ENCODE data around the gene DNM3. TPM values are rescaled to one million over a fixed set of nuclear protein-coding genes. Genes with fewer than 3 reads are reported as not detected.
A peak's percentile ranks its signal among the peaks of the same experiment; 100 is the strongest.
"Not testable (repeated sequence)": the region's sequence is repeated elsewhere in the genome, so short reads cannot be mapped to it uniquely, and the experiment has no call there.

The DNM3 gene
- total RNA-seq, 8 experiments from 2014 or later, result 6.1 to 29.1 (median 13.5) TPM

DNA sequence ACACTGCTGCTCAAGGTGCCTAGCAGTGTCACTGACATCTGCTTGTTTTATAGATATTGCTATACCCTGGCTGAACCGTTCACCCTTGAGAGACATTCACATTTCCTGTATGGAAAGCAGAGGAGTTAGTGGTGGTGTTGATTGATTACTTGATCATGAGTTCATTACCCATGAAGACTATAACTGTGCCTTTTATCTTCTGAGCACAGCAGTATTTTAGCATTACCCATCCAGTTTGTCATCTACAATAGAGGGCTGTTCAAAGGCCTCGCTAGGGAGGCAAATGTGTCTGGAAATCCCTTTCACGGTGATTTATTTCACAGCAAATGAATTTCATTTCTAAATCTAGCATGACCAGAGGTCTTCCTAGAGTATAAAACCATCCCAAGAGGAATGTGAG lies 160.0 kb downstream of the DNM3 start:
- WGBS, 10 experiments, result 25 to 100% (median 56%) methylated on average over 1 to 3 of the region's 3 CpGs; no CpG with 5 or more reads in 1 of the 10 experiments
- peak in 5 of 8 experiments; percentile 81 to 98 (median 98) for ATAC-seq (replicated peaks in 6 of 8)
- in situ Hi-C loops (cut with MboI; ENCODE audit: low pct_unique_long_range_greater_than_20kb in 2 of 9, low sequenced_read_pairs in 9 of 9, unreplicated experiment in 9 of 9), result loop anchor here in 3 of 9 experiments (25.0 kb wide), 1 partner anchor 411 kb away; the partner anchor contains the start of gene C1orf105 (in 3 of the 3)

GRCh38 chr1:172002725-172003345 lies 161.5 kb downstream of the DNM3 start:
- Histone ChIP-seq H3K27ac (no peak overlapping the region), H3K4me3 (no peak overlapping the region), H3K4me1 (replicated peaks in 1 of 2) (peaks cover 0 to 24% of the 10 kb centered on the region in 2 donors)
- peak in 2 of 8 experiments; percentile 44 to 53 for ATAC-seq (replicated peaks in 6 of 8)
- 0 to 38% (median 18%) methylated on average over 2 to 3 of the region's 3 CpGs for WGBS, 10 experiments
- in situ Hi-C loops (cut with MboI; ENCODE audit: low pct_unique_long_range_greater_than_20kb in 2 of 9, low sequenced_read_pairs in 9 of 9, unreplicated experiment in 9 of 9), result loop anchor here in 3 of 9 experiments (25.0 kb wide), 1 partner anchor 409 kb away; the partner anchor contains the start of gene C1orf105 (in 3 of the 3)

More for the DNA sequence above, 160.0 kb downstream of the DNM3 start:
- no peak overlapping the region for H3K27ac ChIP-seq
- H3K4me3 ChIP-seq, result no peak overlapping the region
- H3K4me1 ChIP-seq (replicated peaks in 1 of 2), result peaks cover 0 to 24% of the 10 kb centered on the region in 2 donors

DNA sequence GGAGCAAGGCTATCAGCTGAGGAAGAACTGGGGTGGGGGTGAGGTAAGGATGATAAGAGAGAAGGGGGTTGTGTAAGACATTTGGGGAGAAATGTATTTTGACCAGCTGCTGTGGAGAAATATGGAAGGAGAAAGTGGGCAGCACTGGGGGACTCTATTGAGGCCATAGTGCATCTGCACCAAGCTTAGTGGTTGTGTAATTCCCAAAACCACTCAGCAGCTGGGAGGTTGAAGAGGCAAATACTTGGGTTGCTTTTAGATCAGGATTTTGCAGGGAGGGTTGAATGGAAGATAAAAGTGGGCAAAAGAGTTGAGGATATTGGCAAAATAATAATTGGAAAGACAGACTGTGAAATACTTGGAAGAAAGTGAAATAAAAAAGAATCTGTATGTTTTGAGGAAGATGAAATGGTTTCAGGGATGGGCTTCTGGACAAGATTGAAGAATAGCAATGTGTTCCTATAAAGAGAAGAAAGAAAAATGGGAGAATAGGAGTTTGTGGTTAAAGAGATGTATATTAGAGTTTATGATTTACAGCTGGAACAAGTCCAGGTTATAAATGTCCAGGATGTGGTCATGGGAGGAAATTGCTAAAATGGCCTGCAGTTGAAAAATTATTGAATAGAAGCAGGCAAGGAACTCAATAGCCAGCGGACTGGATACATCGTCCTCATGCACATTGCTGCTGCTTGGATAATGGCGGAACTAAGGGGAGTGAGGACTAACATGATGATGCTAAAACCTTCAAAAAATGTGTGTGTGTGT lies 162.7 kb downstream of the DNM3 start:
- WGBS, 10 experiments, result 88 to 98% (median 93%) methylated on average over 2 to 3 of the region's 3 CpGs; no CpG with 5 or more reads in 2 of the 10 experiments
- no peak overlapping the region for H3K27ac ChIP-seq
- in situ Hi-C loops (cut with MboI; ENCODE audit: low pct_unique_long_range_greater_than_20kb in 2 of 9, low sequenced_read_pairs in 9 of 9, unreplicated experiment in 9 of 9), result loop anchor here in 3 of 9 experiments (25.0 kb wide), 1 partner anchor 408 kb away; the partner anchor contains the start of gene C1orf105 (in 3 of the 3)

GRCh38 chr1:172004671-172005070 lies 163.4 kb downstream of the DNM3 start:
- H3K4me3 ChIP-seq, result no peak overlapping the region
- peaks cover 0 to 24% of the 10 kb centered on the region in 2 donors for H3K4me1 ChIP-seq (replicated peaks in 1 of 2)
- no peak overlapping the region for H3K27ac ChIP-seq
- no peak for ATAC-seq (replicated peaks in 6 of 8)
- in situ Hi-C loops (cut with MboI; ENCODE audit: low pct_unique_long_range_greater_than_20kb in 2 of 9, low sequenced_read_pairs in 9 of 9, unreplicated experiment in 9 of 9), result loop anchor here in 3 of 9 experiments (25.0 kb wide), 1 partner anchor 408 kb away; the partner anchor contains the start of gene C1orf105 (in 3 of the 3)

More for the DNA sequence above, 162.7 kb downstream of the DNM3 start:
- ATAC-seq (replicated peaks in 6 of 8), result no peak
- Histone ChIP-seq H3K4me1 (replicated peaks in 1 of 2) (peaks cover 0 to 24% of the 10 kb centered on the region in 2 donors), H3K4me3 (no peak overlapping the region)

DNA sequence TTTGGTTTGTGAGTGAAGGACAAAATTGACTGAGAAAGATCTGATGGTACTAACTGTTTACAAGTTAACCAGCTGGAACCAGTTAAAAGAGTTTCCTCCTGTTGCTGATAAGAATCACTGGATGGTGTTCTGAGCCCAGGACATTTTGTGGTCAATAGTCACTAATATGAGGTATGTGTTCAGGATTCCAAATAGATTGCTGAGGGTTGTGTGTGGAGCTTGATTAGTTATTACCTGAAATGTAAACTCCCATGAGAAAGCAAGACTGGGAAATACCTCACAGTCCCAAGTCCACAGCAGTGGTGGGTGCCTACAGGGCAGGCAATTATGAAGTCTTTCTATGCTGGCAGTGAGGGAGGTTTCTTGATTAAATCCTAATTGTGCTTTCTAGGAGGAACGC lies 164.6 kb downstream of the DNM3 start:
- WGBS, 10 experiments, result 20 to 100% (median 86%) methylated on average over 1 of the region's 1 CpG; no CpG with 5 or more reads in 3 of the 10 experiments
- H3K27ac ChIP-seq, result no peak overlapping the region
- in situ Hi-C loops (cut with MboI; ENCODE audit: low pct_unique_long_range_greater_than_20kb in 2 of 9, low sequenced_read_pairs in 9 of 9, unreplicated experiment in 9 of 9), result loop anchor here in 3 of 9 experiments (25.0 kb wide), 1 partner anchor 406 kb away; the partner anchor contains the start of gene C1orf105 (in 3 of the 3)
- no peak overlapping the region for H3K4me3 ChIP-seq
- H3K4me1 ChIP-seq (replicated peaks in 1 of 2), result peaks cover 0 to 18% of the 10 kb centered on the region in 2 donors
- ATAC-seq (replicated peaks in 6 of 8), result no peak

- in situ Hi-C loops (cut with MboI; ENCODE audit: low pct_unique_long_range_greater_than_20kb in 2 of 9, low sequenced_read_pairs in 9 of 9, unreplicated experiment in 9 of 9), result loop anchor here in 3 of 9 experiments (25.0 kb wide), 1 partner anchor 406 kb away; the partner anchor contains the start of gene C1orf105 (in 3 of the 3)
- no peak overlapping the region for H3K27ac ChIP-seq
- H3K4me3 ChIP-seq, result no peak overlapping the region
- peaks cover 0 to 13% of the 10 kb centered on the region in 2 donors for H3K4me1 ChIP-seq (replicated peaks in 1 of 2)
- no peak for ATAC-seq (replicated peaks in 6 of 8)
Observed at GRCh38 chr1:172006660-172007059, 165.4 kb downstream of the DNM3 start.

- no peak overlapping the region for H3K4me3 ChIP-seq
- in situ Hi-C loops (cut with MboI; ENCODE audit: low pct_unique_long_range_greater_than_20kb in 2 of 9, low sequenced_read_pairs in 9 of 9, unreplicated experiment in 9 of 9), result loop anchor here in 3 of 9 experiments (25.0 kb wide), 1 partner anchor 393 kb away; the partner anchor contains the start of gene C1orf105 (in 3 of the 3)
- no peak overlapping the region for H3K27ac ChIP-seq
- ATAC-seq (replicated peaks in 6 of 8), result no peak
- no CpG with 5 or more reads among the region's 1 CpG for WGBS, 10 experiments
- H3K4me1 ChIP-seq (replicated peaks in 1 of 2), result no peaks in the 10 kb centered on the region
Observed at GRCh38 chr1:172018727-172019311, 177.5 kb downstream of the DNM3 start.

- ATAC-seq (replicated peaks in 6 of 8), result no peak
- H3K27ac ChIP-seq, result no peak overlapping the region
- no peak overlapping the region for H3K4me3 ChIP-seq
- WGBS, 10 experiments, result 73 to 100% (median 94%) methylated on average over 1 to 3 of the region's 3 CpGs; no CpG with 5 or more reads in 1 of the 10 experiments
- no peaks in the 10 kb centered on the region for H3K4me1 ChIP-seq (replicated peaks in 1 of 2)
- in situ Hi-C loops (cut with MboI; ENCODE audit: low pct_unique_long_range_greater_than_20kb in 2 of 9, low sequenced_read_pairs in 9 of 9, unreplicated experiment in 9 of 9), result loop anchor here in 3 of 9 experiments (25.0 kb wide), 1 partner anchor 392 kb away; the partner anchor contains the start of gene C1orf105 (in 3 of the 3)
Observed at GRCh38 chr1:172019976-172020375, 178.7 kb downstream of the DNM3 start.

GRCh38 chr1:172024516-172024915 lies 183.2 kb downstream of the DNM3 start:
- Histone ChIP-seq H3K27ac (no peak overlapping the region), H3K4me1 (replicated peaks in 1 of 2) (no peaks in the 10 kb centered on the region), H3K4me3 (no peak overlapping the region)
- peak in 1 of 8 experiments; percentile 51 for ATAC-seq (replicated peaks in 6 of 8)
- WGBS, 10 experiments, result 47 to 90% (median 69%) methylated on average over 1 to 5 of the region's 5 CpGs; no CpG with 5 or more reads in 2 of the 10 experiments
- in situ Hi-C loops (cut with MboI; ENCODE audit: low pct_unique_long_range_greater_than_20kb in 2 of 9, low sequenced_read_pairs in 9 of 9, unreplicated experiment in 9 of 9), result loop anchor here in 3 of 9 experiments (25.0 kb wide), 1 partner anchor 388 kb away; the partner anchor contains the start of gene C1orf105 (in 3 of the 3)

DNA sequence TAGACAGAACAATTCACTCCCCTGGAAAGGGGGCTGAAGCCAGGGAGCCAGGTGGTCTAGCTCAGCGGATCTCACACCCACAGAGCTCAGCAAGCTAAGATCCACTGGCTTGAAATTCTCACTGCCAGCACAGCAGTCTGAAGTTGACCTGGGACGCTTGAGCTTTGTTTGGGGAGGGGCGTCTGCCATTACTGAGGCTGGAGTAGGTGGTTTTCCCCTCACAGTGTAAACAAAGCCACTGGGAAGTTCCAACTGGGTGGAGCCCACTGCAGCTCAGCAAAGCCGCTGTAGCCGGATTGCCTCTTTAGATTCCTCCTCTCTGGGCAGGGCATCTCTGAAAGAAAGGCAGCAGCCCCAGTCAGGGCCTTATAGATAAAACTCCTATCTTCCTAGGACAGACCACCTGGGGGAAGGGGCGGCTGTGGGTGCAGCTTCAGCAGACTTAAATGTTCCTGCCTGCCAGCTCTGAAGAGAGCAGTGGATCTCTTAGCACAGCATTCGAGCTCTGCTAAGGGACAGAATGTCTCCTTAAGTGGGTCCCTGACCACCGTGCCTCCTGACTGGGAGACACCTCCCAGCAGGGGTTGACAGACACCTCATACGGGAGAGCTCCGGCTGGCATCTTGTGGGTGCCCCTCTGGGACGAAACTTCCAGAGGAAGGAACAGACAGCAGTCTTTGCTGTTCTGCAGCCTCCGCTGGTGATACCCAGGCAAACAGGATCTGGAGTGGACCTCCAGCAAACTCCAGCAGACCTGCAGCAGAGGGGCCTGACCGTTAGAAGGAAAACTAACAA lies 183.8 kb downstream of the DNM3 start:
- not testable (repeated sequence) for H3K27ac ChIP-seq; ATAC-seq (replicated peaks in 6 of 8); H3K4me3 ChIP-seq; H3K4me1 ChIP-seq (replicated peaks in 1 of 2)
- in situ Hi-C loops (cut with MboI; ENCODE audit: low pct_unique_long_range_greater_than_20kb in 2 of 9, low sequenced_read_pairs in 9 of 9, unreplicated experiment in 9 of 9), result loop anchor here in 4 of 9 experiments (25.0 kb wide), 1 partner anchor 387 kb away; the partner anchor contains the start of gene C1orf105 (in 4 of the 4)
- WGBS, 10 experiments, result 64 to 93% (median 78%) methylated on average over 1 to 6 of the region's 13 CpGs; no CpG with 5 or more reads in 2 of the 10 experiments

DNA sequence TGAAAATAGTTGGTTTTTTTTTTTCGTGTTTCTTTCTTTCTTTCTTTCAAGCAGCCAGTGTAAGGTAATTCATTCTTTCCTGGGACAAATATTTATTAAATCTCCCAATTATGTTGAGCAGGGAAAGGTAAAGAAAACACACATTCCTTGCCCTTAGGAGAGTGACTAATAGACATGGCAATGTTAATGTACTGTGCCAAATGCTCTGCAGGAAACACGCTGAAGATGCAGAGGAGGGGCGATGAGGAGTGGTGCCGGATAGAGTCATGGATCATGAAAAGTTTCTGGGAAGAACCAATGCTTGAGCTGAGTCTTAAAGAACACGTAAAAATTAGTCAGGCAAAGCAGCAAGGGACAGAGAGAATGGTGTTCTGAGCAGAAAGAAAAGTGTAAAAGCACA lies 199.2 kb downstream of the DNM3 start:
- peak in 2 of 8 experiments; percentile 38 to 85 for ATAC-seq (replicated peaks in 6 of 8)
- in situ Hi-C loops (cut with MboI; ENCODE audit: low pct_unique_long_range_greater_than_20kb in 2 of 9, low sequenced_read_pairs in 9 of 9, unreplicated experiment in 9 of 9), result loop anchor here in 1 of 9 experiments (25.0 kb wide), 1 partner anchor 372 kb away; the partner anchor contains the start of gene C1orf105
- 41 to 91% (median 77%) methylated on average over 1 to 5 of the region's 5 CpGs for WGBS, 10 experiments

GRCh38 chr1:172041102-172041501 lies 199.8 kb downstream of the DNM3 start:
- no peak for ATAC-seq (replicated peaks in 6 of 8)
- in situ Hi-C loops (cut with MboI; ENCODE audit: low pct_unique_long_range_greater_than_20kb in 2 of 9, low sequenced_read_pairs in 9 of 9, unreplicated experiment in 9 of 9), result loop anchor here in 1 of 9 experiments (25.0 kb wide), 1 partner anchor 371 kb away; the partner anchor contains the start of gene C1orf105
- Histone ChIP-seq H3K4me3 (no peak overlapping the region), H3K27ac (no peak overlapping the region), H3K4me1 (replicated peaks in 1 of 2) (no peaks in the 10 kb centered on the region)

More for the DNA sequence above, 199.2 kb downstream of the DNM3 start:
- Histone ChIP-seq H3K4me1 (replicated peaks in 1 of 2) (no peaks in the 10 kb centered on the region), H3K4me3 (no peak overlapping the region), H3K27ac (no peak overlapping the region)

All from motor neuron (in vitro differentiated cells).